ENCODE data around the gene PPP1R13B.

- no peak for TF ChIP-seq CTCF (tag by site-specific recombination; IDR thresholded peaks at IDR 0.05)
- TF ChIP-seq ZNF354C (tag by site-specific recombination; IDR thresholded peaks at IDR 0.05; ENCODE audit: borderline replicate concordance, low read depth): no peak
- TF ChIP-seq ZBTB11 (tag by site-specific recombination; conservative IDR thresholded peaks at IDR 0.05; ENCODE audit: low read depth): no peak
- no peak for TF ChIP-seq YY1 (tag by site-specific recombination; IDR thresholded peaks at IDR 0.05)
- TF ChIP-seq PRDM1 (tag by site-specific recombination; IDR thresholded peaks at IDR 0.05): no peak
- no peak for TF ChIP-seq PATZ1 (tag by site-specific recombination; IDR thresholded peaks at IDR 0.05)
- TF ChIP-seq ZNF157 (tag by site-specific recombination; IDR thresholded peaks at IDR 0.05): no peak
- TF ChIP-seq ZNF274 (IDR thresholded peaks at IDR 0.05; ENCODE audit: low read length): no peak
- TF ChIP-seq ZNF274 (tag by site-specific recombination; IDR thresholded peaks at IDR 0.05; ENCODE audit: borderline replicate concordance): no peak
Measured at GRCh38 chr14:103739793-103740501, 107.4 kb downstream of the PPP1R13B start.

Measured in HEK293 (cell line).